GM23338 (cell line): Measurements from ENCODE around the gene KLHL13. TPM values are rescaled to one million over a fixed set of nuclear protein-coding genes. Genes with fewer than 3 reads are reported as not detected.

Experiments
- ATAC-seq: fragments of 200-7000 bp; cut with Tn5 transposase; 3 replicates; pipeline ENCODE4 v1.9.1; 2020
- DNase-seq: peaks from one replicate; pipeline ENCODE4 v3.0.0-alpha.2; 2015; ENCODE audit warnings: low spot score
- H2AFZ ChIP-seq: fragments of 200-600 bp; sonication (generic); 2 replicates; pipeline ENCODE4 v1.8.0; 2016; ENCODE audit warnings: antibody characterized with exemption, mild to moderate bottlenecking, moderate library complexity
- H3F3A ChIP-seq: fragments of 200-600 bp; sonication (generic); replicated peaks from 2 replicates; pipeline ENCODE4 v1.8.0; 2017; ENCODE audit warnings: antibody characterized with exemption, mixed run types, low read depth
- H3K27ac ChIP-seq: fragments of 200-600 bp; sonication (generic); 2 replicates; pipeline ENCODE4 v1.6.1; 2016; ENCODE audit warnings: low read depth
- H3K27me3 ChIP-seq: fragments of 200-600 bp; sonication (generic); 2 replicates; pipeline ENCODE4 v1.8.0; 2016; ENCODE audit warnings: mild to moderate bottlenecking, mixed run types, moderate library complexity; ENCODE audit not compliant: insufficient read depth
- H3K36me3 ChIP-seq: fragments of 200-600 bp; sonication (generic); 2 replicates; pipeline ENCODE4 v1.8.0; 2016; ENCODE audit warnings: mild to moderate bottlenecking; ENCODE audit not compliant: insufficient read depth
- H3K4me1 ChIP-seq: fragments of 200-600 bp; sonication (generic); 2 replicates; pipeline ENCODE4 v1.8.0; 2016; ENCODE audit warnings: mild to moderate bottlenecking, moderate library complexity; ENCODE audit not compliant: insufficient read depth
- H3K4me2 ChIP-seq: fragments of 200-600 bp; sonication (generic); 2 replicates; pipeline ENCODE4 v1.7.1; 2017; ENCODE audit warnings: mixed run types
- H3K4me3 ChIP-seq: fragments of 200-600 bp; sonication (generic); 2 replicates; pipeline ENCODE4 v1.6.1; 2016; ENCODE audit warnings: mixed run types
- H3K79me2 ChIP-seq: fragments of 200-600 bp; sonication (generic); replicated peaks from 2 replicates; pipeline ENCODE4 v1.8.0; 2017; ENCODE audit warnings: mild to moderate bottlenecking; ENCODE audit not compliant: insufficient read depth
- H3K9me2 ChIP-seq: fragments of 200-600 bp; sonication (generic); 2 replicates; pipeline ENCODE4 v1.8.0; 2017; ENCODE audit not compliant: insufficient read depth
- H4K20me1 ChIP-seq: fragments of 200-600 bp; sonication (generic); replicated peaks from 2 replicates; pipeline ENCODE4 v1.8.0; 2017; ENCODE audit warnings: mild to moderate bottlenecking; ENCODE audit not compliant: insufficient read depth
- H3K27ac Mint-ChIP-seq: 2 replicates; pipeline ENCODE4 v1.8.0; 2020; ENCODE audit warnings: inconsistent platforms, mild to moderate bottlenecking, moderate library complexity, mixed read lengths
- H3K27me3 Mint-ChIP-seq: 3 replicates; pipeline ENCODE4 v1.8.0; 2022; ENCODE audit warnings: low read depth, mild to moderate bottlenecking, moderate library complexity, mixed read lengths, inconsistent platforms; ENCODE audit not compliant: insufficient read depth, poor library complexity
- H3K36me3 Mint-ChIP-seq: 3 replicates; pipeline ENCODE4 v1.8.0; 2021; ENCODE audit warnings: low read depth, mild to moderate bottlenecking, inconsistent platforms, moderate library complexity, mixed read lengths
- H3K4me1 Mint-ChIP-seq: 3 replicates; pipeline ENCODE4 v1.8.0; 2020; ENCODE audit warnings: mild to moderate bottlenecking, inconsistent platforms, mixed read lengths
- H3K4me3 Mint-ChIP-seq: 3 replicates; pipeline ENCODE4 v1.8.0; 2021; ENCODE audit warnings: moderate library complexity, mild to moderate bottlenecking, inconsistent platforms, mixed read lengths
- H3K9me3 Mint-ChIP-seq: 3 replicates; pipeline ENCODE4 v1.8.0; 2020; ENCODE audit warnings: moderate library complexity, mild to moderate bottlenecking, inconsistent platforms, mixed read lengths
- CREB1 ChIP-seq: fragments of 250-450 bp; sonication (Bioruptor Pico); IDR thresholded peaks from 2 replicates; pipeline ENCODE4 v1.5.0; 2020; ENCODE audit warnings: low read depth, mild to moderate bottlenecking, moderate library complexity
- EZH2 ChIP-seq: fragments of 200-600 bp; sonication (generic); IDR thresholded peaks from one replicate; pipeline ENCODE4 v1.8.0; 2017; ENCODE audit warnings: antibody characterized with exemption, mild to moderate bottlenecking, low read depth; ENCODE audit not compliant: unreplicated experiment
- EZH2phosphoT487 ChIP-seq: fragments of 200-600 bp; sonication (generic); IDR thresholded peaks from one replicate; pipeline ENCODE4 v1.8.1; 2018; ENCODE audit warnings: antibody characterized with exemption; ENCODE audit not compliant: unreplicated experiment
- JUNB ChIP-seq: IDR thresholded peaks from one replicate; pipeline ENCODE4 v1.6.1; 2016; ENCODE audit warnings: antibody characterized with exemption; ENCODE audit not compliant: unreplicated experiment
- NANOG ChIP-seq: IDR thresholded peaks from 2 replicates; pipeline ENCODE4 v1.6.1; 2016; ENCODE audit warnings: antibody characterized with exemption, borderline replicate concordance
- POLR2AphosphoS5 ChIP-seq: IDR thresholded peaks from 2 replicates; pipeline ENCODE4 v1.6.1; 2016; ENCODE audit warnings: antibody characterized with exemption, low read depth
- STAT1 ChIP-seq: IDR thresholded peaks from one replicate; pipeline ENCODE4 v1.6.1; 2016; ENCODE audit warnings: antibody characterized with exemption; ENCODE audit not compliant: unreplicated experiment
- ZNF114 ChIP-seq: fragments of 250-450 bp; sonication (Bioruptor Pico); IDR thresholded peaks from 2 replicates; pipeline ENCODE4 v1.5.0; 2020; ENCODE audit warnings: mild to moderate bottlenecking, moderate library complexity
- ZNF331 ChIP-seq: fragments of 250-450 bp; sonication (Bioruptor Pico); IDR thresholded peaks from 2 replicates; pipeline ENCODE4 v1.5.0; 2020; ENCODE audit warnings: low read depth, mild to moderate bottlenecking, moderate library complexity
- polyA plus RNA-seq: library from polyadenylated mRNA; unstranded; fragments of >200 nt; fragmentation: Nextera tagmentation; extraction: Ambion mirVana; gene quantifications from 2 replicates; pipeline ENCODE4 v1.2.1, GENCODE V29; 2016
- total RNA-seq: library from RNA; depleted of rRNA; stranded (reverse); fragments of >200 nt; shearing (Covaris generic); gene quantifications from 2 replicates; pipeline ENCODE4 v1.2.3, GENCODE V29; 2014
- TF ChIP-seq, protein P1 (sequence below), 2 experiments: fragments of 200-600 bp in 1 of 2; sonication (generic) in 1 of 2; conservative IDR thresholded peaks; 2 replicates each; pipeline versions ENCODE4 v1.5.1 to v1.6.1; 2016 to 2017; ENCODE audit warnings: antibody characterized with exemption in 2 of 2, low read depth in 2 of 2, mild to moderate bottlenecking in 2 of 2, moderate library complexity in 1 of 2
- TF ChIP-seq, protein P2 (sequence below): IDR thresholded peaks from 2 replicates; pipeline ENCODE4 v1.6.1; 2016; ENCODE audit warnings: antibody characterized with exemption
- TF ChIP-seq, protein P3 (sequence below): IDR thresholded peaks from one replicate; pipeline ENCODE4 v1.6.1; 2018; ENCODE audit warnings: antibody characterized with exemption; ENCODE audit not compliant: unreplicated experiment

KLHL13 gene
- total and polyA plus RNA-seq, 2 experiments from 2014 or later: 5.9 to 10.9 TPM

DNA sequence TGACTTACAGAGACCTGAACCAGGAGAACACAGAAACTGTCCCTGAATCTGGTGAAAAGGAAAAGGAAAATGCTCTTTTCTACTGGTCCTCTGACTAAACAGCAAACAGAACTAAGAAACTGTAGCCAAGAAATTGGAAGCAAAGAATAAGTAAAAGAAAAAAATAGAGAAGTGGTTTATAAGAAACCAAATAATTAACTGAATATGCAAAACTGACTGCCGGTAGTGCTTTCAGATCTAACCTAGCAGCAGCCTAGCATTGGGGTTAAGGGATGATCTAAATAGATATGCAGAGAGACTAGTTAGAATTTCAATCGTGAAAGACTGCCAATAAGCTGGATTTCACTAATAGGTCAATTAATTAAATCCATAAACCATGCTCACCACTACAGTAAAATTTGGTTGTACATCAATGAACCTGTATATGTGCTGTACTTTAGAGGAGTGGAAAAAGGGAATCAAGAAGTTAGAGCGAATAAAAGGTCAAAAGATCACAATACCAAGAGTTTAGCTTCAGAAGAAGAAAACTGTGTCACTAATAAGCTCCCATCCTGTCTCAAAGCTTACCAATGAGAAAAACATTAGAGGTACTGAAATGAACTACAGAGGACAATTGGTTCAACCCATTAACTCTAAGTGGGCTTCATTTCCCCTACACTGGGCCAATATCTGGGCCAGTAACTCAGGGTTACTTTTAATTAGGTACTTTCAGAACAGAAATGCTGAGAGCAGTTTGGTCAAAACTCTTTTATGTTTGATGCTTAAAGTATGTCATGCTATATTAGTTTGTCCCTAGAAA is 53.6 kb downstream of the KLHL13 start:
- no peaks in the 10 kb centered on the region for H3K4me1 ChIP-seq
- peaks cover 6% of the 10 kb centered on the region; the same call in 2 of the 3 replicates for H3K4me1 Mint-ChIP-seq
- H3K27me3 ChIP-seq: no peaks in the 10 kb centered on the region
- TF ChIP-seq, protein P1, sequence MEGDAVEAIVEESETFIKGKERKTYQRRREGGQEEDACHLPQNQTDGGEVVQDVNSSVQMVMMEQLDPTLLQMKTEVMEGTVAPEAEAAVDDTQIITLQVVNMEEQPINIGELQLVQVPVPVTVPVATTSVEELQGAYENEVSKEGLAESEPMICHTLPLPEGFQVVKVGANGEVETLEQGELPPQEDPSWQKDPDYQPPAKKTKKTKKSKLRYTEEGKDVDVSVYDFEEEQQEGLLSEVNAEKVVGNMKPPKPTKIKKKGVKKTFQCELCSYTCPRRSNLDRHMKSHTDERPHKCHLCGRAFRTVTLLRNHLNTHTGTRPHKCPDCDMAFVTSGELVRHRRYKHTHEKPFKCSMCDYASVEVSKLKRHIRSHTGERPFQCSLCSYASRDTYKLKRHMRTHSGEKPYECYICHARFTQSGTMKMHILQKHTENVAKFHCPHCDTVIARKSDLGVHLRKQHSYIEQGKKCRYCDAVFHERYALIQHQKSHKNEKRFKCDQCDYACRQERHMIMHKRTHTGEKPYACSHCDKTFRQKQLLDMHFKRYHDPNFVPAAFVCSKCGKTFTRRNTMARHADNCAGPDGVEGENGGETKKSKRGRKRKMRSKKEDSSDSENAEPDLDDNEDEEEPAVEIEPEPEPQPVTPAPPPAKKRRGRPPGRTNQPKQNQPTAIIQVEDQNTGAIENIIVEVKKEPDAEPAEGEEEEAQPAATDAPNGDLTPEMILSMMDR (conservative IDR thresholded peaks at IDR 0.05; ENCODE audit: low read depth in 2 of 2): no peak
- no peaks in the 10 kb centered on the region for H3K36me3 ChIP-seq
- H4K20me1 ChIP-seq: no peaks in the 10 kb centered on the region
- DNase-seq: no peak
- H3K27ac Mint-ChIP-seq: no peak overlapping the region
- no peak overlapping the region for H3K4me2 ChIP-seq
- no peaks in the 10 kb centered on the region for H3K9me3 Mint-ChIP-seq
- no peak for ATAC-seq
- H2AFZ ChIP-seq: no peak overlapping the region
- H3K4me3 Mint-ChIP-seq: no peak overlapping the region
- H3K4me3 ChIP-seq: no peak overlapping the region
- H3K36me3 Mint-ChIP-seq: no peaks in the 10 kb centered on the region
- H3K27me3 Mint-ChIP-seq: no peaks in the 10 kb centered on the region
- no peaks in the 10 kb centered on the region for H3K9me2 ChIP-seq
- no peaks in the 10 kb centered on the region for H3F3A ChIP-seq
- H3K27ac ChIP-seq: no peak overlapping the region
- no peaks in the 10 kb centered on the region for H3K79me2 ChIP-seq

DNA sequence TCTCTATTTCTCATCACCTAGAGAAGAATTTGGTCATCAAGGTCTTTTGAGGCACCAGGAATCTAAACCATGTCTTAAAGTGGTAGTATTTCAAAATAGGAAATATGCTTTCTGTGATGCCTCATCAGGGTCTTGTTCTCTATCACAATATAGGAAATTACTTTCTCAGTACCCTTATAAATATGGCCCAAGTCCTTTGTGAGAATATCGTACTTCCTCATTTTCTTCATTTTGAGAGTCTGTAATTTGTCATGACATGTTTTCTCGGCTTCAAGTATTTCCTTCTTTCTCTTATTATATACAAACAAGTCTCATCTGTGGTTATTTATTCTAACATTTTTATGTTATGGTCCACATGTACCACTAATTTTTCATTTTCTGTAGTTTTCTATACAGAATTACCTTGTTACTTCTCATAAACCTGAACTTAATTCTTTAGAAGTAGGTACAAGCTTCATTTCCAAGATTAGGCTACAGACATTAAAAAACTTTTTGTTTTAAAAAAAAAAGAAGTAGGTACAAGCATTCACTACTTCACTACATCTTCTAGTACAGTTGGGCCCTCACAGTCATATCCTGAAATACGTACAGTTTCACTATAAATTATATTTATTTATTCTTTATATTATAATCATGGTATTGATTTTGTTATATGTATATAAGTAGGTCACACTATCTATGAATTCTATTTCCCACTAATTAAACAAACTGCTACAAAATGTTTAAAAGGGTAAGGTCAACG is 54.4 kb downstream of the KLHL13 start:
- Histone ChIP-seq H3F3A (no peaks in the 10 kb centered on the region), H3K4me1 (no peaks in the 10 kb centered on the region), H2AFZ (no peak overlapping the region), H3K27me3 (no peaks in the 10 kb centered on the region), H3K36me3 (no peaks in the 10 kb centered on the region), H4K20me1 (no peaks in the 10 kb centered on the region), H3K4me2 (no peak overlapping the region), H3K79me2 (no peaks in the 10 kb centered on the region), H3K9me2 (no peaks in the 10 kb centered on the region), H3K27ac (no peak overlapping the region), H3K4me3 (no peak overlapping the region)
- Mint-ChIP-seq H3K27me3 (no peaks in the 10 kb centered on the region), H3K4me3 (no peak overlapping the region), H3K4me1 (peaks cover 6% of the 10 kb centered on the region; the same call in 2 of the 3 replicates), H3K36me3 (no peaks in the 10 kb centered on the region), H3K27ac (no peak overlapping the region), H3K9me3 (no peaks in the 10 kb centered on the region)
- DNase-seq: no peak
- TF ChIP-seq, protein P2, sequence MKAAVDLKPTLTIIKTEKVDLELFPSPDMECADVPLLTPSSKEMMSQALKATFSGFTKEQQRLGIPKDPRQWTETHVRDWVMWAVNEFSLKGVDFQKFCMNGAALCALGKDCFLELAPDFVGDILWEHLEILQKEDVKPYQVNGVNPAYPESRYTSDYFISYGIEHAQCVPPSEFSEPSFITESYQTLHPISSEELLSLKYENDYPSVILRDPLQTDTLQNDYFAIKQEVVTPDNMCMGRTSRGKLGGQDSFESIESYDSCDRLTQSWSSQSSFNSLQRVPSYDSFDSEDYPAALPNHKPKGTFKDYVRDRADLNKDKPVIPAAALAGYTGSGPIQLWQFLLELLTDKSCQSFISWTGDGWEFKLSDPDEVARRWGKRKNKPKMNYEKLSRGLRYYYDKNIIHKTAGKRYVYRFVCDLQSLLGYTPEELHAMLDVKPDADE: no peak
- TF ChIP-seq CREB1 (CRISPR knock-in tag) (no peak), ZNF114 (no peak), POLR2AphosphoS5 (no peak), EZH2 (no peak), JUNB (no peak), STAT1 (no peak), EZH2phosphoT487 (no peak), NANOG (no peak), ZNF331 (CRISPR knock-in tag) (no peak)
- TF ChIP-seq, protein P3, sequence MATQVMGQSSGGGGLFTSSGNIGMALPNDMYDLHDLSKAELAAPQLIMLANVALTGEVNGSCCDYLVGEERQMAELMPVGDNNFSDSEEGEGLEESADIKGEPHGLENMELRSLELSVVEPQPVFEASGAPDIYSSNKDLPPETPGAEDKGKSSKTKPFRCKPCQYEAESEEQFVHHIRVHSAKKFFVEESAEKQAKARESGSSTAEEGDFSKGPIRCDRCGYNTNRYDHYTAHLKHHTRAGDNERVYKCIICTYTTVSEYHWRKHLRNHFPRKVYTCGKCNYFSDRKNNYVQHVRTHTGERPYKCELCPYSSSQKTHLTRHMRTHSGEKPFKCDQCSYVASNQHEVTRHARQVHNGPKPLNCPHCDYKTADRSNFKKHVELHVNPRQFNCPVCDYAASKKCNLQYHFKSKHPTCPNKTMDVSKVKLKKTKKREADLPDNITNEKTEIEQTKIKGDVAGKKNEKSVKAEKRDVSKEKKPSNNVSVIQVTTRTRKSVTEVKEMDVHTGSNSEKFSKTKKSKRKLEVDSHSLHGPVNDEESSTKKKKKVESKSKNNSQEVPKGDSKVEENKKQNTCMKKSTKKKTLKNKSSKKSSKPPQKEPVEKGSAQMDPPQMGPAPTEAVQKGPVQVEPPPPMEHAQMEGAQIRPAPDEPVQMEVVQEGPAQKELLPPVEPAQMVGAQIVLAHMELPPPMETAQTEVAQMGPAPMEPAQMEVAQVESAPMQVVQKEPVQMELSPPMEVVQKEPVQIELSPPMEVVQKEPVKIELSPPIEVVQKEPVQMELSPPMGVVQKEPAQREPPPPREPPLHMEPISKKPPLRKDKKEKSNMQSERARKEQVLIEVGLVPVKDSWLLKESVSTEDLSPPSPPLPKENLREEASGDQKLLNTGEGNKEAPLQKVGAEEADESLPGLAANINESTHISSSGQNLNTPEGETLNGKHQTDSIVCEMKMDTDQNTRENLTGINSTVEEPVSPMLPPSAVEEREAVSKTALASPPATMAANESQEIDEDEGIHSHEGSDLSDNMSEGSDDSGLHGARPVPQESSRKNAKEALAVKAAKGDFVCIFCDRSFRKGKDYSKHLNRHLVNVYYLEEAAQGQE: no peak
- no peak for ATAC-seq
